GM18873 (cell line): Measurements from ENCODE around the gene PTPRD.
"Not testable (repeated sequence)": the region's sequence is repeated elsewhere in the genome, so short reads cannot be mapped to it uniquely, and the experiment has no call there.

Experiments
- ATAC-seq: cut with Tn5 transposase; IDR thresholded peaks from one replicate; pipeline ENCODE4 v1.9.1; 2021; ENCODE audit warnings: mild to moderate bottlenecking, moderate library complexity, moderate number of reproducible peaks; ENCODE audit not compliant: unreplicated experiment, low FRiP score

The PTPRD gene

GRCh38 chr9:8968350-8968749 lies 1644.5 kb downstream of the PTPRD start:
- ATAC-seq, result not testable (repeated sequence)

- no peak for ATAC-seq
Observed at GRCh38 chr9:8963885-8964284, 1648.9 kb downstream of the PTPRD start.

DNA sequence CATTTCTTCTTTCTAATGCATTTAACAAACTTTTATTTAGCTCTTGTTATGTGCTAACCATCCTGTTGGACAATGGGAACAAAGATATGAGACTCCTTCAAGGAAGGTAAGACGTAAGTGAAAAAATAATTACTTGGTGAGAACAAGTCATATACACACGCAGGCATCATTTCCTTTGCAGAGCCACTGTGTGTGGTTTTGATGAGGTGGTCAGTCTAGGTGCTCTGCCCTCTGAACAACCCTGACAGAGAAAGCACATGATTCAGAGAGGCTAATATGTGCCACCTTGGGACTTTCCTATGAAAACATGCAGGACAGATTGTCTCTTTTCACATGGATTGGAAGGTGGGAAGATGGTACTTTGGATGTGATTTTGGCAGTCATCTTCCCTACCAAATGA lies 1650.7 kb downstream of the PTPRD start:
- ATAC-seq, result no peak

- no peak for ATAC-seq
Observed at GRCh38 chr9:8961186-8961851, 1651.5 kb downstream of the PTPRD start.

DNA sequence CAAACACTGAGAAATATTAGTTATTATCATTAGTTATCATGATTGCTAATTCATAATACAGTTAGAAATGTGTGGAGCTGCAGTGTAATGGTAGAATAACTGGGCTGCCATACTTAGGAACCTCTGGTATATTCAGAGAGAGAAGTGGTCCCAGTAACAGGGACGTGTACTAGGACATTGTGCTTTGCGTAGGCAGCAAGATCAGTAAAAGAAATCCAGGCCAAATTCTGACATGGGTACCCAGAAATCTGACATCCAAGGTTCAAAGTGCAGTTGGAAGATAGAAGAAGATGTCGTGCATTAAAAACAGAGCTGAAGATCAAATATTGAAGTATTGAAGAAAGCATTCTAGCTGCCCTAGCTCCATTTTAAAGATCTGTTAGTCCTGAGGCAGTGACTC lies 1652.5 kb downstream of the PTPRD start:
- no peak for ATAC-seq

DNA sequence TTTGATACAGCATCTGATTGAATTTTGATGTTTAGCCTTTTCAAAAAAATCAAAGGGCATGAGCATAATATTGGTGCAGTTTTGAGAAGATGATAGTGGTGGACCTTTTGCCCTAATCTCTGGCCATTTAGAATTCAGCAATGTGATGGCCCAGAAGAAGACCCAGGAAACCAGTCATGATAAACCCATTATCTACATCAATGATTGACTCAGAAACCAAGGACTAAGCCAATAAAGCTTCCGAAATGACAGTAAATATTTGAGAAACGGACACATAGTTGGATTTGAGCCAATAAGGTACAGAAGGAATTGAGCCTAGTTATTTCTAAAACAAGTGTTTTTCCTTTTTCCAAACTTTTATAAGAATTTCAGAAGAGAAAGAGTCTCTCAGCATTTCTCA lies 1654.4 kb downstream of the PTPRD start:
- ATAC-seq, result no peak

DNA sequence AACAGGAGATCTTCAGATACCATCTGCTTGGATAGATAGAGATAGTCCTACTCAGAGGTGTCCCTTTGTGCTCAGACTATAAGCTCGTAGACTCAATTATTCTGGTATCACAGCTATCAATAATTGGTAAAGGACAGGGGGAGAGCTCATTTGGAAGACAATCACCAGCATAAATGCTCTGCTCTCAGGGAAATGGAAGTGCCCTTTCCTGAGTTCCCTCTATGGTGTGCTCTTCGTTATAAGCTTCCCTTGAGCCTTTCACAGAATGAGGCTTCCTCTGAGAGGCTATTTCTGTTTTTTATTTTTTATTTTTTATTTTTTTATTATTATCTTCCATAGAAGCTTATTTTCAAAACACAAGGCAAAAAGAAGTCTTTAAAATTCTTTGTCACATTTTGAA lies 1657.5 kb downstream of the PTPRD start:
- no peak for ATAC-seq

- no peak for ATAC-seq
Observed at GRCh38 chr9:8946461-8946860, 1666.3 kb downstream of the PTPRD start.

DNA sequence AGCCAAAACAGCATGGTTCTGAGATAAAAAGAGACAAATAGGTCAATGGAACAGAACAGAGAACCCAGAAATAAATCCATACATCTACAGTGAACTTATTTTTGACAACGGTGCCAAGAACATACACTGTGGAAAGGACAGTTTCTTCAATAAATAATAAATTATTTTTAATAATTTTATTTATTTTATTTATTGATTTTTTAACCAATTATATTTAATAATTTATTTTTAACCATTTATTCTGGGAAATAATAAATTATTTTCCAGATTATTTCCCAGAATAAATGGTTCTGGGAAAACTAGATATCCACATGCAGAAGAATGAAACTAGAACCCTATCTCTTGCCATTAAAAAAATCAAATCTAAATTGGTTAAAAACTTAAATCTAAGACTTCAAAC lies 1669.4 kb downstream of the PTPRD start:
- no peak for ATAC-seq

DNA sequence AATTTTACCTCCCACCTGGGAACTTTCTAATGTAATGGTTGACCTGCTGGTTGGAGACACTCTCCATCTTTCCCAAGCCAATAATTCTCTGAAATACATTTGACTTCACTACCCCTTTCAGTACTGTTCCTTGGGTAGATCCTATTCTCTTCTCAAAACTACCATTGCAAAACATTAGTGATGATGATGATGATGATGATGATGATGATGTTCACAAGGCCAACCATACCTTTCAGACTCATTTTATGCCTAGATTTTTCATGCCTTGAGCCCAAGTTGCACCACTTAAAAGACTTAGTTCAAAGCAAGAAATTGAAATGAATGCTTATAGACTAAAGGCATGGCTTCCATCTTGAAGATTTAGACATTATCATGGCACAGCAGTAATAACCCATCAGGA lies 1672.2 kb downstream of the PTPRD start:
- no peak for ATAC-seq

DNA sequence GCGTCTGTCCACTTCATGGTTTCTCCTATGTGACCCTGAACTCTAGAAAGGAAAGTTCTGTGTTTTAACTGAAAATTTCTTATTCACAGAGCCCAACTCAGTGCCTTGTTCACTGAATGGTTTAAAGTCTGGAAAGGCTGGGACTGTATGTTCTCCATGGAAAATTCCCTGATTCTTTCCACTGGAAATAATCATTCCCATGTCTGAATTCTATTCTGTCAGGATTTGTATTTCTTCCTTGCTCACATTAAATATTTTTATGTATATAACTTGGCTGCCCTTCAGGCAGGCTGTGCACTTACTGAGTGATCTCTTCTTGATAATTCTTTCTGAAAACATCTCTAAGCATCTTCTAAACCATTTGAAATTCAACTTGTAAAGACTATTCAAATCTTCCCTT lies 1686.3 kb downstream of the PTPRD start:
- no peak for ATAC-seq

- ATAC-seq, result no peak
Observed at GRCh38 chr9:8924562-8924961, 1688.2 kb downstream of the PTPRD start.

- ATAC-seq, result not testable (repeated sequence)
Observed at GRCh38 chr9:8920478-8921183, 1692.2 kb downstream of the PTPRD start.

- ATAC-seq, result no peak
Observed at GRCh38 chr9:8917956-8918739, 1694.7 kb downstream of the PTPRD start.

DNA sequence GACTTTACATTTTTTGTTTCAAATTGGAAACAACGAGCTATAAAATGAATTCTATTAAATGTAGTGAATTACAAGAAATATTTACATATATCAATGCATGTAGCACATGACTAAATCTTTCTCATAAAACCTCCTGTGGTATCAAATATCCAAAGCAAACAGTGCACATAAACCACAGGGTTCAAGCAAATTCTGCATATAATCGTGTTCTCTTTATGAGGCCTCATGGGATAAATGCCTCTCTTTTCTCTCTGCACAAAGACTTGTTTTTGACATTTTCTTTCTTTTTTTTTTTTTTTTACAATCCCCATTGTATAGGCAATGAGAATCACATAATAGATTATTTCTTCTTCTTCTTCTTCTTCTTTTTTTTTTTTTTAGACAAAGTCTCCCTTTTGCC lies 1696.0 kb downstream of the PTPRD start:
- ATAC-seq, result no peak

- ATAC-seq, result no peak
Observed at GRCh38 chr9:8907868-8908267, 1704.9 kb downstream of the PTPRD start.

DNA sequence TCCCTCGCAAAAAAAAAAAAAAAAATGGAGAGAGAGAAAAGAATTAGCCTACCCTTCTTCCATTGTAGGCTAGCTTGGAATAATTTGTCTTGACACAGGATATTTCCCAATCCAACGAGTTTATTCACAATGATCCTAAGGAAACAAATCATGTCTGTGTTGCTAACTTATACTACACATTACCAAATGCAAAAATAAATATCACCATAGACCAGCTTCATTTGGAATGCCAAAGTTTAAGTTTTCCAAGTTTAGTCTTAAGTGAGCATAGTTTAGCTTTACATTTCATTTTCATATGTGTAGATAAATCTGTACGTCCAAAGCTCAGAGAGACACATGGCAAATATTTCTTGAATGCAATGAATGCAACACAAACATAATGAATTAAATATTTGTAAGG lies 1707.1 kb downstream of the PTPRD start:
- no peak for ATAC-seq

DNA sequence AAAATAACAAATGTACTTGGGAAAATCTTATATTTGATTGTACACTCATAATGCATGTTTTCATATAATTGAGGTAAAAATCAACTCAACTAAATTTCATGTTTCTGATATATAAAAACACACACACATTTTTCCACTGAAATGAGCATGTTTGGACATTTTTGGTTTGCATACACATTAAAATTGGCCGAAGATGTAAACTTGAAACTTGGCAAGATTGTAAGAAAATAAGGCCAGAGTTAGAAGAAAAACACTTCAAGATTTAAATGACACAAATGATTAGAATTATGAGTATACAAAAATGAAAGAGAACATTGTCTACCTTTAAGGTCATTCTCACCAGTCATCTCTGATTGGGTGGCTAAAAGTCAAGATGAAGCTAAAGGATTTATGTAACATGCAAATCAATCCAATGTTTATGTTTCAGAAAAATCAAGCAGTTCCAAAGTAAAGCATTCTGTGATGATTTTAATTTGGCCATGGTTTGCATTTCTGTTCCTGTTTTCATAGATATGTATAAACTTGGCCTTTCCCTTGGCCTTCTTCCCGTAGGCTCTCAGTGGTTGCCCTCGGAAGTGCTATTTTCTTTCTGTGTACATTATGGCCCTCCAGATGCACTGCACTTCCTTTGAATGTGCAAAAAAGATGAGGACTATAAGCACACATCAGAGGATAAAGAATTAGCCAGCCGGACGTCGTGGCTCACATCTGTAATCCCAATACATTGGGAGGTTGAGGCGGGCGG lies 1707.9 kb downstream of the PTPRD start:
- no peak for ATAC-seq

DNA sequence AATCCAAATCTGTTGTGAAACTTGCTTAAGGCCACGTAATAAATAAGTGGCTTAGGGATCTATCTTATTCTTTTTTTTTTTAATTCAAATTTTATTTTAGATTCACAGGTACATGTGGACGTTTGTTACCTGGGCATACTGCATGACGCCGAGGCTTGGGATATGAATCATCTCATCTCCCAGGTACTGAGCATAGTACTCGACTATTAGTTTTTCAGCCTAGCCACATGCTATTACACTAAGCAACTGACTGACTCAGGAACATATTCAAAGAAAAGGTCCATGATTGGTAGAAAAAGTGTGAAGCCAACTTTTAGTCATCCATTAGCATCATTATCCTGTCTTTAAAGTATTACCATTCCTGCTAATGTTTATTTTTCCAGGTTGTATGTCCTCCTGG lies 1709.7 kb downstream of the PTPRD start:
- ATAC-seq, result no peak

- ATAC-seq, result no peak
Observed at GRCh38 chr9:8901146-8901545, 1711.7 kb downstream of the PTPRD start.

- ATAC-seq, result no peak
Observed at GRCh38 chr9:8899511-8899910, 1713.3 kb downstream of the PTPRD start.
